HepG2 (cell line): ENCODE data around the gene IL1R1. TPM values are rescaled to one million over a fixed set of nuclear protein-coding genes. Genes with fewer than 3 reads are reported as not detected.

Experiments
- CTCF ChIP-seq: sonication (generic); formaldehyde crosslinking; IDR thresholded peaks from 2 replicates; pipeline ENCODE4 v1.5.0; 2020; ENCODE audit warnings: mild to moderate bottlenecking, missing genetic modification reagents, moderate library complexity
- ELK4 ChIP-seq: sonication (generic); formaldehyde crosslinking; IDR thresholded peaks from 2 replicates; pipeline ENCODE4 v1.9.0; 2021; ENCODE audit warnings: missing genetic modification reagents, borderline replicate concordance
- HMGA1 ChIP-seq: sonication (generic); formaldehyde crosslinking; conservative IDR thresholded peaks from 2 replicates; pipeline ENCODE4 v1.4.0; 2020; ENCODE audit warnings: missing genetic modification reagents
- IKZF4 ChIP-seq: sonication (generic); formaldehyde crosslinking; IDR thresholded peaks from 2 replicates; pipeline ENCODE4 v1.5.1; 2020; ENCODE audit warnings: borderline replicate concordance, mild to moderate bottlenecking, low read depth, missing genetic modification reagents; ENCODE audit errors: not compliant biosample characterization
- MAFG ChIP-seq: sonication (generic); formaldehyde crosslinking; IDR thresholded peaks from 2 replicates; pipeline ENCODE4 v1.5.1; 2020; ENCODE audit warnings: mild to moderate bottlenecking, missing genetic modification reagents
- MIXL1 ChIP-seq: IDR thresholded peaks from 2 replicates; pipeline ENCODE4 v1.6.1; 2016
- NCOA2 ChIP-seq: sonication (generic); formaldehyde crosslinking; IDR thresholded peaks from 2 replicates; pipeline ENCODE4 v1.8.0; 2022; ENCODE audit warnings: inconsistent platforms
- SAFB2 ChIP-seq: sonication (generic); formaldehyde crosslinking; IDR thresholded peaks from 2 replicates; pipeline ENCODE4 v1.5.1; 2020; ENCODE audit warnings: missing genetic modification reagents, low read depth, mild to moderate bottlenecking, borderline replicate concordance
- SMAD3 ChIP-seq: sonication (generic); formaldehyde crosslinking; IDR thresholded peaks from 2 replicates; pipeline ENCODE4 v1.4.0; 2020; ENCODE audit warnings: missing genetic modification reagents
- TGIF2 ChIP-seq: IDR thresholded peaks from 2 replicates; pipeline ENCODE4 v1.6.1; 2016; ENCODE audit warnings: control low read depth, missing compliant biosample characterization
- UBTF ChIP-seq: sonication (generic); formaldehyde crosslinking; IDR thresholded peaks from 2 replicates; pipeline ENCODE4 v1.4.0; 2020; ENCODE audit warnings: mild to moderate bottlenecking, missing genetic modification reagents
- ZBTB25 ChIP-seq: IDR thresholded peaks from 2 replicates; pipeline ENCODE4 v1.6.1; 2018; ENCODE audit warnings: missing genetic modification reagents
- ZNF34 ChIP-seq: sonication (generic); formaldehyde crosslinking; IDR thresholded peaks from 2 replicates; pipeline ENCODE4 v1.4.0; 2020; ENCODE audit warnings: mild to moderate bottlenecking, missing genetic modification reagents, borderline replicate concordance
- ZNF597 ChIP-seq: sonication (generic); formaldehyde crosslinking; IDR thresholded peaks from 2 replicates; pipeline ENCODE4 v1.5.0; 2020; ENCODE audit warnings: missing genetic modification reagents
- polyA plus RNA-seq, 8 experiments: library from polyadenylated mRNA; depleted of rRNA in 3 of 8; stranded (reverse) in 7 of 8; unstranded in 1 of 8; fragments of >200 nt; fragmentation: Illumina TruSeq in 4 of 8; extraction: Trizol in 4 of 8; gene quantifications; 2 replicates each; pipeline versions ENCODE4 v1.2.1 to v1.2.3, GENCODE V29; 2011 to 2016; ENCODE audit warnings: low read depth in 4 of 8, missing spikeins in 1 of 8, mixed read lengths in 1 of 8; ENCODE audit not compliant: insufficient read depth in 1 of 8
- total RNA-seq, 5 experiments: library from RNA; depleted of rRNA; stranded (reverse); fragments of >200 nt; fragmentation: Illumina TruSeq; extraction: Trizol; gene quantifications; 2 replicates each; pipeline ENCODE4 v1.2.3, GENCODE V29; 2016; ENCODE audit warnings: low read depth in 1 of 5
- TF ChIP-seq, protein P1 (sequence below): sonication (generic); formaldehyde crosslinking; IDR thresholded peaks from 2 replicates; pipeline ENCODE4 v1.4.0; 2020; ENCODE audit warnings: mild to moderate bottlenecking, missing genetic modification reagents
- TF ChIP-seq, protein P2 (sequence below): sonication (generic); formaldehyde crosslinking; IDR thresholded peaks from 2 replicates; pipeline ENCODE4 v1.8.0; 2022; ENCODE audit warnings: missing genetic modification reagents, mild to moderate bottlenecking, moderate library complexity, borderline replicate concordance

Gene IL1R1
- total and polyA plus RNA-seq, 2 of the 13 experiments (the other 11 are each of a cell fraction or from before 2014, with no cell fraction given) = 38.0 to 93.1 TPM

DNA sequence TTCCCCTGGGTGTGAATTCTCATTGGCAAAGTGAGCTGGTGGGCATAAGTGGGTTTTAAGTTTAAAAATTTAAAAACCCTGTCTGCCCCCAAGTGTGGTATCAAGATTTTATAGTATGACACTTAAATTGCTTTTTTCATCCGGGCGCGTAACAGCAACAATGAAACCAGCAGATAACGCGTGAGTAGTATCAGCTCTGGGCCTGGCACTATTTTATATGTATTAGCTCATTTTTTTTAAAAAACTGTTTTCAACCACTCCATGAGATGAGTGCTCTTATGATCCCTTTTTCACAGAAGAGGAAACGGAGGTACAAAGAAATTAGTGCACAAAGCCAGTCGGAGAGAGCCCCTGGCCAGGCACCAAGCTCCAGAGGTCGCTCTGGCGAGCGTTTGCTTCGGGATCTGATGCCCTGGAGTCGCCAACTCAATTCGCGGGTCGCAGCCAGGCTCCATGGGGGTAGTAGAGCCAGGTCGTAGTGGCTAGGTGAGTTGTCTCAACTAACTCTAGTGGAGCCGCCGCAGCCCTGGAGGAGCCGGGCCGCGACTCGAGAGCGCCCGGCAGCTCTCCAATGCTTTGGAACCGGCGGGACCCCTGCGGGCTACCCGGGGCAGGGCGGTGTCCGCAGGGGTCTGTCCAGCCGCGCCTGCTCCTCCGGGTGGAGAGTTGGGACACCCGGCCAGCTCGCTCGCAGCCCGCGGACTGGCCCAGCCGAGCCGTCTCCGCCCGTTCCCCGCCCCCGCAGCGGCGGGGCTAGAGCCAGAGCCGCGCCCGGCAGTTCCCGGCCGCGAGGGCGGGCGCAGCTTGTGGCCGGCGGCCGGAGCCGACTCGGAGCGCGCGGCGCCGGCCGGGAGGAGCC, at the start of gene IL1R1 (continued):
- TF ChIP-seq ZBTB25 = no peak
- peak; percentile 28; the same call in 1 of the 2 replicates for TF ChIP-seq CTCF (CRISPR knock-in tag)
- TF ChIP-seq TGIF2 = no peak
- 0 out of 2 replicates have a peak, but pooled peaks have one; percentile 11 for TF ChIP-seq NCOA2 (CRISPR knock-in tag)
- TF ChIP-seq SAFB2 (CRISPR knock-in tag) = peak; percentile 87
- no peak for TF ChIP-seq IKZF4
- TF ChIP-seq, protein P1, sequence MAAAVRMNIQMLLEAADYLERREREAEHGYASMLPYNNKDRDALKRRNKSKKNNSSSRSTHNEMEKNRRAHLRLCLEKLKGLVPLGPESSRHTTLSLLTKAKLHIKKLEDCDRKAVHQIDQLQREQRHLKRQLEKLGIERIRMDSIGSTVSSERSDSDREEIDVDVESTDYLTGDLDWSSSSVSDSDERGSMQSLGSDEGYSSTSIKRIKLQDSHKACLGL (CRISPR knock-in tag) = peak; percentile 24; the same call in 1 of the 2 replicates
- TF ChIP-seq HMGA1 (CRISPR knock-in tag) = no peak
- TF ChIP-seq UBTF = peak; percentile 98
- no peak for TF ChIP-seq ELK4
- TF ChIP-seq ZNF34 (CRISPR knock-in tag) = 0 out of 2 replicates have a peak, but pooled peaks have one; percentile 71
- TF ChIP-seq MIXL1 (CRISPR knock-in tag) = no peak
- TF ChIP-seq, protein P2, sequence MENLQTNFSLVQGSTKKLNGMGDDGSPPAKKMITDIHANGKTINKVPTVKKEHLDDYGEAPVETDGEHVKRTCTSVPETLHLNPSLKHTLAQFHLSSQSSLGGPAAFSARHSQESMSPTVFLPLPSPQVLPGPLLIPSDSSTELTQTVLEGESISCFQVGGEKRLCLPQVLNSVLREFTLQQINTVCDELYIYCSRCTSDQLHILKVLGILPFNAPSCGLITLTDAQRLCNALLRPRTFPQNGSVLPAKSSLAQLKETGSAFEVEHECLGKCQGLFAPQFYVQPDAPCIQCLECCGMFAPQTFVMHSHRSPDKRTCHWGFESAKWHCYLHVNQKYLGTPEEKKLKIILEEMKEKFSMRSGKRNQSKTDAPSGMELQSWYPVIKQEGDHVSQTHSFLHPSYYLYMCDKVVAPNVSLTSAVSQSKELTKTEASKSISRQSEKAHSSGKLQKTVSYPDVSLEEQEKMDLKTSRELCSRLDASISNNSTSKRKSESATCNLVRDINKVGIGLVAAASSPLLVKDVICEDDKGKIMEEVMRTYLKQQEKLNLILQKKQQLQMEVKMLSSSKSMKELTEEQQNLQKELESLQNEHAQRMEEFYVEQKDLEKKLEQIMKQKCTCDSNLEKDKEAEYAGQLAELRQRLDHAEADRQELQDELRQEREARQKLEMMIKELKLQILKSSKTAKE = no peak
- TF ChIP-seq ZNF597 = no peak
- TF ChIP-seq MAFG = no peak
- 0 out of 2 replicates have a peak, but pooled peaks have one; percentile 3 for TF ChIP-seq SMAD3 (CRISPR knock-in tag)
